Airway epithelial cell (primary cell): ENCODE measurements around the gene THAP4. TPM values are rescaled to one million over a fixed set of nuclear protein-coding genes. Genes with fewer than 3 reads are reported as not detected.

ENCODE experiments used
- total RNA-seq: library from RNA; depleted of rRNA; stranded (reverse); fragments of >200 nt; gene quantifications from 2 replicates; pipeline ENCODE4 v1.2.3, GENCODE V29; 2015

The THAP4 gene, protein sequence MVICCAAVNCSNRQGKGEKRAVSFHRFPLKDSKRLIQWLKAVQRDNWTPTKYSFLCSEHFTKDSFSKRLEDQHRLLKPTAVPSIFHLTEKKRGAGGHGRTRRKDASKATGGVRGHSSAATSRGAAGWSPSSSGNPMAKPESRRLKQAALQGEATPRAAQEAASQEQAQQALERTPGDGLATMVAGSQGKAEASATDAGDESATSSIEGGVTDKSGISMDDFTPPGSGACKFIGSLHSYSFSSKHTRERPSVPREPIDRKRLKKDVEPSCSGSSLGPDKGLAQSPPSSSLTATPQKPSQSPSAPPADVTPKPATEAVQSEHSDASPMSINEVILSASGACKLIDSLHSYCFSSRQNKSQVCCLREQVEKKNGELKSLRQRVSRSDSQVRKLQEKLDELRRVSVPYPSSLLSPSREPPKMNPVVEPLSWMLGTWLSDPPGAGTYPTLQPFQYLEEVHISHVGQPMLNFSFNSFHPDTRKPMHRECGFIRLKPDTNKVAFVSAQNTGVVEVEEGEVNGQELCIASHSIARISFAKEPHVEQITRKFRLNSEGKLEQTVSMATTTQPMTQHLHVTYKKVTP
- total RNA-seq, result 62.3 and 74.3 TPM in 2 replicates

DNA sequence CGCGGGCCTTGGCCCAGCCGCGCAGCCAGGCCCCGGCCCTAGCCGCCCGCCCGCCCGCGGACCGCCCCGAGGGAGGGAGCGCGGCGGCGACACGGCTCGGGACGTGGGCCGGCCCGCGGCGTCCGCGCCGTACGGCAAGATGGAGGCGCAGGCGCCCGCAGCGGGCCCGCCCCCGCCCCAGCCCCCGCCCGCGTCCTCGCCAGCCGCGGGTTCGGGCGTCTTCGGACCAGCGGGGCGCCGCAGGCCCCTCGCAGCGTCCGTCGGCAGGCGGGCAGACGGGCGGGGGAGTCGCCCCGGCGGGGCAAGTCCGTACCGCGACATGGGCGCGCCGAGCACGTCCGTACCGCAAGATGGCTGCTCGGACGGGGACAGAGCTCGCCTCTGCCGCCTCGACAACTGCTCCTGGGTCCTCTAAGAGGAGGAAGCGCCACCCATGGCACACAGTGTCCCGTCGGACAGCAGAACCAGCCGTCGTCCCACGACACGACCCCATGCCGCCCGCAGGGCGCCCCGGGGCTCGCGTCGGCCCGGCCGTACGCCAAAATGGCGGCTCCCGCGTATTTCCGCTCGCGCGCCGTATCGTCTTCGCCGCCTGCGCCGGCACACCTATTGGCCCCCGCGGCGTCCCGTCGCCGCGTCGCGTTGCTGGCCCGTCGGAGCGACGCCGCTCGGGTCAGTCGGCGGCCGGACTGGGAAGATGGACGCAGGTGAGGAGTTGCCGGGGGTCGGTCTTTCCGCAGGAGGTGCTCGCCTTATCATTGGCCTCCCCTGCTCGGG is at the start of gene THAP4, which contains the start of gene ATG4B:
THAP4 (minus strand) TSS at position 141 of the 777 bp plus-strand sequence. CDS start 141 bp downstream, outside the sequence.
ATG4B (plus strand) TSS at position 676 of the 777 bp plus-strand sequence; CDS start at position 698, 22 bp downstream.

DNA sequence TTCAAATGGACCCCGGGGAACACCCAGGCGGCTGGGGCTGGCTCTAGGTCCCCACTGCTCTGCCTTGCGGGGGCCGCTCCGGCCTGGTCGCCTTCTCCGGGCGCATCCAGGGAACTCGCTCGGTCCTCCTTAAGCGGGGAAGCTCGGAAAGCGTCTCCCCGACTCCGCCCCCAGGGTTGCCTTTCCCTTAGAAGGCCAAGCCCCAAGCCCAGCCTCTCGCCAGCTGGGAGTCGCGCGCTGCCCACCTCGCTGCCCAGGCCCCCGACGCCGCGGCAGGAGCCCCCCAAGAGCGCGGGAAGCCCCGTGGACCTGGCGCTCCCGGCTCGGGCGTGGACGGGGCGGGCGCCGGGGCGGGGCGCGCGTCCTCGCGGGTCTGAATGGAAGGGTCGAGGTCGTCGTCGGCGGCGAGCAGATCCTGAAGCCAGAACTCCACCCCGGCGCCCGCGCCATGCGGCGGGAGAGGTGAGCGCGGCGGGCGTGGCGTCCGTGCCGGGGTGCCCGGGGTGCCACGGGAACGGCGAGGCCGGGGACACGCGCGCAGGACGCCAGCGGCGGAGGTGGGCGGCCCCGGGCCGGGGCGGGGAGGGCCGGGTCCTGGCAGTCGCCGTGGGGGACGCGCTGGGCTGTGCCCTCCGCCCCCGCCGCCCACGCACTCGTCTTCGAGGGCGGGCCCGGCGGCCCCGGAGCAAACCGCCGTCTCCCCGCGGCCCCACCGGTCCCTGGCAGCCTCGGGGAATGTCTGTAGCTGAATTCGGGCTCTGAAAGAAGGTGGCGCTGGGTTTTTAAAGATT is 78.2 kb downstream of the THAP4 start, which contains the start of gene BOK:
BOK (plus strand) TSS at position 214 of the 791 bp plus-strand sequence. CDS start 739 bp downstream, outside the sequence.

Other genes with a start within 250 kb of the THAP4 start
- 196 and 204 TPM in 2 replicates for gene STK25, start 128.6 kb downstream of the THAP4 start, total RNA-seq
- gene BOK, start 78.4 kb downstream of the THAP4 start, total RNA-seq, result 48.3 and 54.0 TPM in 2 replicates
- 44.4 and 55.4 TPM in 2 replicates for gene ATG4B, start 535 bp upstream of the THAP4 start, total RNA-seq
- 54.5 and 59.5 TPM in 2 replicates for gene DTYMK, start 49.7 kb upstream of the THAP4 start, total RNA-seq
- 11.8 and 18.7 TPM in 2 replicates for gene ING5, start 64.9 kb upstream of the THAP4 start, total RNA-seq
- 18.3 and 21.9 TPM in 2 replicates for gene D2HGDH, start 97.5 kb upstream of the THAP4 start, total RNA-seq
- gene GAL3ST2, start 139.7 kb upstream of the THAP4 start, total RNA-seq, result not detected in 2 replicates
- not detected in 2 replicates for gene NEU4, start 172.0 kb upstream of the THAP4 start, total RNA-seq
- gene PDCD1, start 221.7 kb upstream of the THAP4 start, total RNA-seq, result not detected in 2 replicates
- gene RTP5, start 232.6 kb upstream of the THAP4 start, total RNA-seq, result not detected in 2 replicates